ENCODE results near the gene CNTN4. TPM values are rescaled to one million over a fixed set of nuclear protein-coding genes. Genes with fewer than 3 reads are reported as not detected.

CNTN4 gene
- total RNA-seq, 1 donor from 2014 or later, result 1.6 TPM

DNA sequence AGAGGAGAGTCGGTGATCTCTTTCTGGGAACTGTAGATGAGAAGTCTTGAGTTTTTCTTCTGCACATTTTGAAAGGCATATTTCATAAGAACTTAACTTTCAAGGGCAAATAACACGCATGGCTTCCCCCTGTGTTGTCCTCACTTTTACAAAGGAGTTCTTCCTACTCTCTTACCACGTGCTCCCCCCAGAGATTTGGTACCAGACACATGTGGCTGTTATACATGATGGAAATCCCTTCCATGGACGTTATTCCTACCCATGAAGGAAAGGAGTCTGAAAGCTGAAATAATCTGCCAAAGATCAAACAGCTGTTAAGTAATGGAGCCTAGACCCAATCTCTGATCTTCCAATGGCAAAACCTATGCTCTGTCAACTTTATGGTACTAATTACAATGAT, 1007.1 kb downstream of the CNTN4 start:
- no peak overlapping the region for H3K4me3 ChIP-seq (ENCODE audit: low read depth, low read length)
- TF ChIP-seq, protein P1, sequence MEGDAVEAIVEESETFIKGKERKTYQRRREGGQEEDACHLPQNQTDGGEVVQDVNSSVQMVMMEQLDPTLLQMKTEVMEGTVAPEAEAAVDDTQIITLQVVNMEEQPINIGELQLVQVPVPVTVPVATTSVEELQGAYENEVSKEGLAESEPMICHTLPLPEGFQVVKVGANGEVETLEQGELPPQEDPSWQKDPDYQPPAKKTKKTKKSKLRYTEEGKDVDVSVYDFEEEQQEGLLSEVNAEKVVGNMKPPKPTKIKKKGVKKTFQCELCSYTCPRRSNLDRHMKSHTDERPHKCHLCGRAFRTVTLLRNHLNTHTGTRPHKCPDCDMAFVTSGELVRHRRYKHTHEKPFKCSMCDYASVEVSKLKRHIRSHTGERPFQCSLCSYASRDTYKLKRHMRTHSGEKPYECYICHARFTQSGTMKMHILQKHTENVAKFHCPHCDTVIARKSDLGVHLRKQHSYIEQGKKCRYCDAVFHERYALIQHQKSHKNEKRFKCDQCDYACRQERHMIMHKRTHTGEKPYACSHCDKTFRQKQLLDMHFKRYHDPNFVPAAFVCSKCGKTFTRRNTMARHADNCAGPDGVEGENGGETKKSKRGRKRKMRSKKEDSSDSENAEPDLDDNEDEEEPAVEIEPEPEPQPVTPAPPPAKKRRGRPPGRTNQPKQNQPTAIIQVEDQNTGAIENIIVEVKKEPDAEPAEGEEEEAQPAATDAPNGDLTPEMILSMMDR (conservative IDR thresholded peaks at IDR 0.05; ENCODE audit: low read depth, low read length), result no peak
- DNase-seq (ENCODE audit: low read depth), result no peak

DNA sequence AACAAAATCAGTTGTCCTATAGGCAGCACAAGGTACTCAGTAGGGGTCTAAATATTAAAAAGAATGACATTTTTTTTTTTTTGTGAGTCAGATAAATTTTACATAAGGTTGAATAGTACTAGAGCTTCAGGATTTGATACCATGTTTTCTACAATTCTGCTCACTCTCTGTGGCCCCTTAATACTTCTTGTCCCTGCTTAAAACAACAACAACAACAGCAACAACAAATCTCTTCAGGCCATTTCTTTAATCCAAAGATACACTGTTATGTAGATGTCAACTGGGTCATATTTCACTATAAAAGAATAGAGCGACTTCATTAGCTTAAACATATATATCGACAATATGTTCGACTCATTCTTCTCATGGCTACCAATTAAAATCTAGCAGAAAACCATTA, 1008.5 kb downstream of the CNTN4 start:
- no peak overlapping the region for H3K4me3 ChIP-seq (ENCODE audit: low read depth, low read length)
- TF ChIP-seq, protein P1 (conservative IDR thresholded peaks at IDR 0.05; ENCODE audit: low read depth, low read length), result no peak
- DNase-seq (ENCODE audit: low read depth), result no peak

All from epithelial cell of proximal tubule (primary cell).